Astrocyte (in vitro differentiated cells and primary cell): ENCODE measurements around the gene PALLD. TPM values are rescaled to one million over a fixed set of nuclear protein-coding genes. Genes with fewer than 3 reads are reported as not detected.

ENCODE experiments used
- DNase-seq: peaks from one replicate; pipeline ENCODE4 v3.0.0-alpha.2; 2010; ENCODE audit warnings: low read depth
- FAIRE-seq: peaks from 2 replicates; lab custom pipeline; 2011; peaks lifted over from hg19 to GRCh38; lab: Jason Lieb, UNC
- H2AFZ ChIP-seq: 2 replicates; pipeline ENCODE4 v1.6.0; 2012; ENCODE audit warnings: low read depth, low read length, inconsistent platforms
- H3K27ac ChIP-seq: 2 replicates; pipeline ENCODE4 v1.5.1; 2011; ENCODE audit warnings: low read depth, low read length, inconsistent platforms
- H3K27me3 ChIP-seq: 2 replicates; pipeline ENCODE4 v1.6.0; 2011; ENCODE audit warnings: low read length, inconsistent platforms; ENCODE audit not compliant: insufficient read depth
- H3K36me3 ChIP-seq: 2 replicates; pipeline ENCODE4 v1.5.1; 2011; ENCODE audit warnings: low read length, inconsistent platforms; ENCODE audit not compliant: insufficient read depth
- H3K4me1 ChIP-seq: 2 replicates; pipeline ENCODE4 v1.5.1; 2011; ENCODE audit warnings: low read length, inconsistent platforms; ENCODE audit not compliant: insufficient read depth
- H3K4me2 ChIP-seq: 2 replicates; pipeline ENCODE4 v1.6.0; 2012; ENCODE audit warnings: low read length, inconsistent platforms
- H3K4me3 ChIP-seq: 2 replicates; pipeline ENCODE4 v1.5.1; 2011; ENCODE audit warnings: low read depth, mild to moderate bottlenecking, low read length, inconsistent platforms; ENCODE audit not compliant: insufficient read depth
- H3K79me2 ChIP-seq: 2 replicates; pipeline ENCODE4 v1.6.0; 2012; ENCODE audit warnings: mild to moderate bottlenecking, low read length, inconsistent platforms; ENCODE audit not compliant: insufficient read depth
- H3K9ac ChIP-seq: 2 replicates; pipeline ENCODE4 v1.6.0; 2012; ENCODE audit warnings: mild to moderate bottlenecking, low read length, inconsistent platforms
- H3K9me3 ChIP-seq: 2 replicates; pipeline ENCODE4 v1.5.1; 2012; ENCODE audit warnings: low read depth, mild to moderate bottlenecking, low read length, inconsistent platforms; ENCODE audit not compliant: insufficient read depth
- H4K20me1 ChIP-seq: 2 replicates; pipeline ENCODE4 v1.6.0; 2012; ENCODE audit warnings: low read length, inconsistent platforms; ENCODE audit not compliant: insufficient read depth
- H3K27ac Mint-ChIP-seq: one replicate; pipeline ENCODE4 v1.8.0; 2021; ENCODE audit warnings: mild to moderate bottlenecking, mixed read lengths; ENCODE audit not compliant: unreplicated experiment
- H3K27me3 Mint-ChIP-seq: one replicate; pipeline ENCODE4 v1.8.0; 2021; ENCODE audit warnings: low read depth, mixed read lengths; ENCODE audit not compliant: unreplicated experiment
- H3K36me3 Mint-ChIP-seq: one replicate; pipeline ENCODE4 v1.8.0; 2021; ENCODE audit warnings: low read depth, mixed read lengths; ENCODE audit not compliant: unreplicated experiment
- H3K4me1 Mint-ChIP-seq: one replicate; pipeline ENCODE4 v1.8.0; 2021; ENCODE audit warnings: low read depth, mixed read lengths; ENCODE audit not compliant: unreplicated experiment
- H3K4me3 Mint-ChIP-seq: one replicate; pipeline ENCODE4 v1.8.0; 2021; ENCODE audit warnings: mild to moderate bottlenecking, moderate library complexity, mixed read lengths; ENCODE audit not compliant: unreplicated experiment
- H3K9me3 Mint-ChIP-seq: one replicate; pipeline ENCODE4 v1.8.0; 2021; ENCODE audit warnings: mild to moderate bottlenecking, mixed read lengths; ENCODE audit not compliant: unreplicated experiment
- EZH2 ChIP-seq: IDR thresholded peaks from 2 replicates; pipeline ENCODE4 v1.6.1; 2012; ENCODE audit warnings: mild to moderate bottlenecking, low read length, inconsistent platforms; ENCODE audit not compliant: insufficient read depth
- total RNA-seq: library from RNA; stranded (reverse); gene quantifications from 2 replicates; pipeline ENCODE4 v1.2.1, GENCODE V29; 2021
- TF ChIP-seq, protein P1 (sequence below): IDR thresholded peaks from 2 replicates; pipeline ENCODE4 v1.5.1; 2011; ENCODE audit warnings: low read depth, mild to moderate bottlenecking, inconsistent platforms, low read length, moderate library complexity; ENCODE audit not compliant: insufficient read depth

The PALLD gene
- total RNA-seq, 1 donor from 2014 or later, result 498 TPM

DNA sequence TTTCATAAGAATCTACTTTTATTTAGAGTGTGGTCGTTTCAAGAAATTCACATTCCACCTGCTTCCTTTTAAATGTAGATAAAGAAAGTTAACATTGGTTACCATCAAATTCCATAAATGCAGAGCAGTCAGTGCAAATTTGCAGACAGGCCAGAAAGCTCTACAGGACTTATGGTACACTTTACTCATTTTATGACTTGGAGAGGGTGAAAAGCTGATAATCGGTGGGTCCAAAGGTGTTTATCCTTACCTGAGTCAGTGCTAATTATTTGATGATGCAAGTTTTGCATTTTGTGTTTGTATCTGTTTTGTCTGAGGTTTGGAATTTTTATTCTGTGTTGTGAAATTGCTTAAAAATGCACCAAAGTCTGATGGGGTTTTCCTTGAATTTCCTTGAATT is 193.3 kb downstream of the PALLD start:
- Mint-ChIP-seq H3K9me3 (no peaks in the 10 kb centered on the region), H3K4me1 (peaks cover 52% of the 10 kb centered on the region), H3K4me3 (no peak overlapping the region), H3K36me3 (peaks cover 28% of the 10 kb centered on the region), H3K27me3 (no peaks in the 10 kb centered on the region), H3K27ac (peak overlapping the region; percentile 37)
- H4K20me1 ChIP-seq, result no peaks in the 10 kb centered on the region
- H3K36me3 ChIP-seq, result peaks cover 18% of the 10 kb centered on the region
- H3K4me2 ChIP-seq, result no peak overlapping the region
- no peak for FAIRE-seq
- H3K79me2 ChIP-seq, result no peaks in the 10 kb centered on the region
- no peak overlapping the region for H3K4me3 ChIP-seq
- no peak for TF ChIP-seq EZH2
- TF ChIP-seq, protein P1, sequence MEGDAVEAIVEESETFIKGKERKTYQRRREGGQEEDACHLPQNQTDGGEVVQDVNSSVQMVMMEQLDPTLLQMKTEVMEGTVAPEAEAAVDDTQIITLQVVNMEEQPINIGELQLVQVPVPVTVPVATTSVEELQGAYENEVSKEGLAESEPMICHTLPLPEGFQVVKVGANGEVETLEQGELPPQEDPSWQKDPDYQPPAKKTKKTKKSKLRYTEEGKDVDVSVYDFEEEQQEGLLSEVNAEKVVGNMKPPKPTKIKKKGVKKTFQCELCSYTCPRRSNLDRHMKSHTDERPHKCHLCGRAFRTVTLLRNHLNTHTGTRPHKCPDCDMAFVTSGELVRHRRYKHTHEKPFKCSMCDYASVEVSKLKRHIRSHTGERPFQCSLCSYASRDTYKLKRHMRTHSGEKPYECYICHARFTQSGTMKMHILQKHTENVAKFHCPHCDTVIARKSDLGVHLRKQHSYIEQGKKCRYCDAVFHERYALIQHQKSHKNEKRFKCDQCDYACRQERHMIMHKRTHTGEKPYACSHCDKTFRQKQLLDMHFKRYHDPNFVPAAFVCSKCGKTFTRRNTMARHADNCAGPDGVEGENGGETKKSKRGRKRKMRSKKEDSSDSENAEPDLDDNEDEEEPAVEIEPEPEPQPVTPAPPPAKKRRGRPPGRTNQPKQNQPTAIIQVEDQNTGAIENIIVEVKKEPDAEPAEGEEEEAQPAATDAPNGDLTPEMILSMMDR, result no peak
- no peak overlapping the region for H3K27ac ChIP-seq
- DNase-seq, result no peak
- H3K4me1 ChIP-seq, result peaks cover 24% of the 10 kb centered on the region
- H3K9ac ChIP-seq, result no peak overlapping the region
- no peaks in the 10 kb centered on the region for H3K27me3 ChIP-seq
- H3K9me3 ChIP-seq, result no peaks in the 10 kb centered on the region
- no peak overlapping the region for H2AFZ ChIP-seq

DNA sequence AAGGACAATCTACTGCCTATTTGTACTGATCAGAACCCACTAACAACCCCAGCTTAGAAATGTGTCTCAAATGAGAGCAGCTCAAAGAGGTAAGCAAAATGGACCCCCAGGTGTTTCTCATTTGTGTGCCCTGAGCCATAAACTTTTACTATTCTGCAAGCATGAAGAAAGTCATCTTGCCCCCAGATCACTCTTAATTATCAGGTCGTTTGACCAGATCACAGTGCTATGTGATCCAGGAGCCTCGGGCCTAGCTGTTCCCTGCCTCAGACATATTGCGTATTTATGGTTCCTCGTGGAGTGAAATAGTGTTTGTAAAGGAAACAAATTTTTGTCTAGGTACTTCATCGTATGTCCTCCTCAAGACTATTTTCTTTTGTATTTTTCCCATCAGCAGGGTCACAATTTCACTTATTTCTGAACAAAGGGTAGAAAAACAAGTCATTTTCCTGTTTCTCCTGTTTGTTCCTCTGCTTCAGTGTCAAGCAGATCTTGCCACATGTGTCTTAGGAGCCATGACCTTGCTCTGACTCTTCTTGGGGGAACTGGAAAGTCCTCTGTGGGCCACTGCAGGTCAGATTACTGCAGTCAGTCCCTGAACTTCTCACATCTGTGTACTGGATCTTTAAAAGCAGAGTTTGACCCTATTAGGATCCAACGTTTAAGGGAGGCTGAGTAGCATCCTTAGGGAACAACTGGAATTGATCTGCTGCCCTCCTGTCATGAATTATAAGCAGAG is 194.9 kb downstream of the PALLD start:
- H3K27ac ChIP-seq, result no peak overlapping the region
- no peak overlapping the region for H2AFZ ChIP-seq
- H4K20me1 ChIP-seq, result no peaks in the 10 kb centered on the region
- Mint-ChIP-seq H3K4me1 (peaks cover 67% of the 10 kb centered on the region), H3K4me3 (peak overlapping the region; percentile 20), H3K9me3 (no peaks in the 10 kb centered on the region), H3K27me3 (no peaks in the 10 kb centered on the region), H3K36me3 (peaks cover 20% of the 10 kb centered on the region), H3K27ac (peak overlapping the region; percentile 90)
- FAIRE-seq (no peak), DNase-seq (no peak)
- H3K36me3 ChIP-seq, result peaks cover 15% of the 10 kb centered on the region
- no peak overlapping the region for H3K4me3 ChIP-seq
- no peaks in the 10 kb centered on the region for H3K79me2 ChIP-seq
- H3K4me1 ChIP-seq, result peaks cover 34% of the 10 kb centered on the region
- H3K4me2 ChIP-seq, result no peak overlapping the region
- no peak for TF ChIP-seq EZH2
- TF ChIP-seq, protein P1, result no peak
- no peaks in the 10 kb centered on the region for H3K27me3 ChIP-seq
- no peaks in the 10 kb centered on the region for H3K9me3 ChIP-seq
- H3K9ac ChIP-seq, result no peak overlapping the region
